ENCODE data around the gene DUSP16.

GRCh38 chr12:12425001-12425400 is 137.7 kb downstream of the DUSP16 start:
- TF ChIP-seq EP300 (conservative IDR thresholded peaks at IDR 0.05; ENCODE audit: poor library complexity, severe bottlenecking) (no peak), REST (IDR thresholded peaks at IDR 0.05; ENCODE audit: borderline replicate concordance) (no peak), CTCF (IDR thresholded peaks at IDR 0.05; ENCODE audit: poor library complexity, severe bottlenecking) (no peak), EZH2 (IDR thresholded peaks at IDR 0.05; ENCODE audit: borderline replicate concordance, insufficient read depth, low read length, poor library complexity, severe bottlenecking) (no peak), SMC3 (conservative IDR thresholded peaks at IDR 0.05; ENCODE audit: poor library complexity) (no peak)

Measured in neural cell (in vitro differentiated cells).